ENCODE data around the gene LRP6. TPM values are rescaled to one million over a fixed set of nuclear protein-coding genes. Genes with fewer than 3 reads are reported as not detected.

LRP6 gene
- total and polyA plus RNA-seq, 10 donors, result 0.63 to 14.9 (median 9.6) TPM

DNA sequence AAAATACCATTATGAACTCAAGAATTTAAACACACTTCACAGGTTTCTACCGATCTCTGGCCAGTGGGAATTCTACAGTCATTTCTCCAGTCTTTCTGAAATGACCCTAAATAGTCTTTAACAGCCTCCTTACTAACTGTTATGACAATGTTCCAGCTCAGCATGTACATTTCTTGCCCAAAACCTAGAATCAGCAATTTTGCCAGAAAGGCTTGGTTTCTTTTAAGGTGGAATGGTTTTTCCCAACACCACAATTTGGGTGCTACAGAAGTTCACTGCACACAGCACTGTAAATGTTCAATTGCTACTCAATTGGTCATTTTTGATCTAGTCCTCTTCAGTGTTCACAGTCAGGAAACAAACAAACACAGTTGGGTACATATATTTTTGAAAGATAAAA, 69.7 kb downstream of the LRP6 start:
- peaks cover 0 to 22% (median 15%) of the 10 kb centered on the region in 8 donors for H3K9me3 ChIP-seq
- H3K4me3 ChIP-seq, result no peak overlapping the region
- 2 to 67% (median 46%) methylated on average over 1 of the region's 1 CpG for WGBS, 5 donors
- H3K27ac ChIP-seq, result no peak overlapping the region
- no peaks in the 10 kb centered on the region for H3K36me3 ChIP-seq
- TF ChIP-seq, protein P1, sequence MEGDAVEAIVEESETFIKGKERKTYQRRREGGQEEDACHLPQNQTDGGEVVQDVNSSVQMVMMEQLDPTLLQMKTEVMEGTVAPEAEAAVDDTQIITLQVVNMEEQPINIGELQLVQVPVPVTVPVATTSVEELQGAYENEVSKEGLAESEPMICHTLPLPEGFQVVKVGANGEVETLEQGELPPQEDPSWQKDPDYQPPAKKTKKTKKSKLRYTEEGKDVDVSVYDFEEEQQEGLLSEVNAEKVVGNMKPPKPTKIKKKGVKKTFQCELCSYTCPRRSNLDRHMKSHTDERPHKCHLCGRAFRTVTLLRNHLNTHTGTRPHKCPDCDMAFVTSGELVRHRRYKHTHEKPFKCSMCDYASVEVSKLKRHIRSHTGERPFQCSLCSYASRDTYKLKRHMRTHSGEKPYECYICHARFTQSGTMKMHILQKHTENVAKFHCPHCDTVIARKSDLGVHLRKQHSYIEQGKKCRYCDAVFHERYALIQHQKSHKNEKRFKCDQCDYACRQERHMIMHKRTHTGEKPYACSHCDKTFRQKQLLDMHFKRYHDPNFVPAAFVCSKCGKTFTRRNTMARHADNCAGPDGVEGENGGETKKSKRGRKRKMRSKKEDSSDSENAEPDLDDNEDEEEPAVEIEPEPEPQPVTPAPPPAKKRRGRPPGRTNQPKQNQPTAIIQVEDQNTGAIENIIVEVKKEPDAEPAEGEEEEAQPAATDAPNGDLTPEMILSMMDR (IDR thresholded peaks at IDR 0.05 in 8 of 11, conservative IDR thresholded peaks at IDR 0.05 in 3 of 11), result no peak
- no peak for TF ChIP-seq POLR2A (IDR thresholded peaks at IDR 0.05)
- no peak for TF ChIP-seq POLR2AphosphoS5 (IDR thresholded peaks at IDR 0.05)
- intact Hi-C loops (cut with DNase I; ENCODE audit: low total_unique reads), result no loop called here
- H3K4me1 ChIP-seq, result no peaks in the 10 kb centered on the region
- DNase-seq, result no peak
- H3K27me3 ChIP-seq (replicated peaks in 1 of 7), result no peaks in the 10 kb centered on the region

DNA sequence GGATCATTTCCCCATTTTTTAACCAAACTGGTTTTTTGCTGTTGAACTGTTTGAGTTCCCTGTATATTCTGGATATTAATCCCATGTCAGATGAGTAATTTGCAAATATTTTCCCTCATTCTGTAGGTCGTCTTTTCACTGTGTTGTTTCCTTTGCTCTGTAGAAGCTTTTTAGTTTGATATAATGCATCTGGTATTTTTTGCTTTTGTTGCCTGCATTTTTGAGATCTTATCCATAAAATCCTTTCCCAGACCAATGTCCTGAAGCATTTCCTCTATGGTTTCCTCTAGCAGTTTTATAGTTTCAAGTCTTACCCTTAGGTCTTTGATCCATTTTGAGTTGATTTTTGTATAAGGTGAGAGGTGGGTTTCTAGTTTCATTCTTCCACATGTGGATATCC, 71.3 kb downstream of the LRP6 start:
- no peaks in the 10 kb centered on the region for H3K27me3 ChIP-seq (replicated peaks in 1 of 7)
- WGBS, 5 donors, result 59 to 76% (median 71%) methylated on average over 1 of the region's 1 CpG
- no peaks in the 10 kb centered on the region for H3K4me1 ChIP-seq
- TF ChIP-seq POLR2A (IDR thresholded peaks at IDR 0.05) (no peak), POLR2AphosphoS5 (IDR thresholded peaks at IDR 0.05) (no peak)
- TF ChIP-seq, protein P1 (IDR thresholded peaks at IDR 0.05 in 8 of 11, conservative IDR thresholded peaks at IDR 0.05 in 3 of 11), result no peak
- peaks cover 0 to 22% (median 15%) of the 10 kb centered on the region in 8 donors for H3K9me3 ChIP-seq
- no peak for DNase-seq
- H3K27ac ChIP-seq, result no peak overlapping the region
- intact Hi-C loops (cut with DNase I; ENCODE audit: low total_unique reads), result no loop called here
- no peaks in the 10 kb centered on the region for H3K36me3 ChIP-seq
- H3K4me3 ChIP-seq, result no peak overlapping the region

DNA sequence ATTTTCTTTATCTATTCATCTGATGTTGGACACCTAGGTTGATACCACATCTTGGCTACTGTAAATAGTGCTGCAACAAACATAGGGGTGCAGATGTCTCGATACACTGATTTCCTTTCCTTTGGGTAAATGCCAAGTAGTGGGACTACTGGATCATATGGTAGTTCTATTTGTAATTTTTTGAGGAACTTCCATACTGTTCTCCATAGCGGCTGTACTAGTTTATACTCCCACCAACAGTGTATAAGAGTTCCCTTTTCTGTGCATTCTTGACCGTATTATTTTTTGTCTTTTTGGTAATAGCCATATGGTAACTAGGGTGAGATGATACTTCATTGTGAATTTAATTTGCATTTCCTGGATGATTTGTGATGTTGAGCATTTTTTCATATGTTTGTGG, 71.8 kb downstream of the LRP6 start:
- H3K27ac ChIP-seq, result no peak overlapping the region
- 86 to 95% (median 93%) methylated on average over 3 of the region's 3 CpGs for WGBS, 5 donors

DNA sequence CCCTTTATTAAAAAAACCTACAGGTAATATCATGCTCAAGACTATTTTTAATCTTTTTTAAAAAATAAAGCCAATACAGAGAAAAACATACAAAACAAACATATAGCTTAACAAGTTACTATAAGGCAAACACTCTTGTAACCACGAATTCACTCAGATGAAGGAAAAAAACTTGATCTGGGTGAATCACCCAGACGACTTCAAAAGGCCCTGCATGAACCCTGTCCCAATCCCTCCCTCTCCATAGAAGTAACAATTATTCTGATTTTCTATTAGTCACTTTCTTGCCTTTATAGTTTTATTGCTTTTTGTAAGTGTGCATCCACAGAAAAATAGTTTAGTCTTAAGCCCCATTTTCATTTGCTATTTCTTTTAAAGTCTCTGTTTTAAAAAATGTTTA, 72.6 kb downstream of the LRP6 start:
- WGBS, 5 donors, result 71 to 84% (median 73%) methylated on average over 2 of the region's 2 CpGs
- no peak for TF ChIP-seq POLR2AphosphoS5 (IDR thresholded peaks at IDR 0.05)
- no peak for TF ChIP-seq POLR2A (IDR thresholded peaks at IDR 0.05)
- TF ChIP-seq, protein P1 (IDR thresholded peaks at IDR 0.05 in 8 of 11, conservative IDR thresholded peaks at IDR 0.05 in 3 of 11), result no peak
- DNase-seq, result no peak
- no peaks in the 10 kb centered on the region for H3K4me1 ChIP-seq
- no peak overlapping the region for H3K4me3 ChIP-seq
- no peaks in the 10 kb centered on the region for H3K36me3 ChIP-seq
- H3K9me3 ChIP-seq, result peaks cover 0 to 22% (median 15%) of the 10 kb centered on the region in 8 donors
- intact Hi-C loops (cut with DNase I; ENCODE audit: low total_unique reads), result no loop called here
- no peaks in the 10 kb centered on the region for H3K27me3 ChIP-seq (replicated peaks in 1 of 7)
- H3K27ac ChIP-seq, result no peak overlapping the region

More for the DNA sequence above, 71.8 kb downstream of the LRP6 start:
- Histone ChIP-seq H3K4me1 (no peaks in the 10 kb centered on the region), H3K27me3 (replicated peaks in 1 of 7) (no peaks in the 10 kb centered on the region), H3K4me3 (no peak overlapping the region), H3K36me3 (no peaks in the 10 kb centered on the region), H3K9me3 (peaks cover 0 to 22% (median 15%) of the 10 kb centered on the region in 8 donors)
- intact Hi-C loops (cut with DNase I; ENCODE audit: low total_unique reads), result no loop called here
- TF ChIP-seq, protein P1 (IDR thresholded peaks at IDR 0.05 in 8 of 11, conservative IDR thresholded peaks at IDR 0.05 in 3 of 11), result no peak
- no peak for TF ChIP-seq POLR2A (IDR thresholded peaks at IDR 0.05)
- no peak for TF ChIP-seq POLR2AphosphoS5 (IDR thresholded peaks at IDR 0.05)
- no peak for DNase-seq
